ENCODE results near the gene ISCA2. TPM values are rescaled to one million over a fixed set of nuclear protein-coding genes. Genes with fewer than 3 reads are reported as not detected.

The ISCA2 gene
- total and polyA plus RNA-seq, 4 donors = 19.7 to 24.7 (median 21.5) TPM

GRCh38 chr14:74521756-74522155, 28.2 kb downstream of the ISCA2 start:
- Histone ChIP-seq H3K27ac (ENCODE audit: low read depth in 1 of 2, low read length in 1 of 2) (no peak overlapping the region), H3K4me3 (no peak overlapping the region), H3K27me3 (ENCODE audit: control insufficient read depth in 3 of 3, insufficient read depth in 3 of 3, low read length in 2 of 3) (no peaks in the 10 kb centered on the region), H3K9me3 (ENCODE audit: control insufficient read depth in 4 of 4, insufficient read depth in 3 of 4, low read length in 3 of 4) (no peaks in the 10 kb centered on the region), H3K4me1 (ENCODE audit: control insufficient read depth in 5 of 5, insufficient read depth in 5 of 5, low read length in 5 of 5) (peaks cover 0 to 16% (median 8%) of the 10 kb centered on the region in 5 donors), H3K9ac (ENCODE audit: insufficient read depth in 1 of 2, low read length in 2 of 2) (no peak overlapping the region), H3K36me3 (ENCODE audit: control insufficient read depth in 4 of 4, insufficient read depth in 4 of 4, low read length in 4 of 4) (no peaks in the 10 kb centered on the region)
- no peak for TF ChIP-seq CTCF (IDR thresholded peaks at IDR 0.05; ENCODE audit: control extremely low read depth, extremely low read depth)
- ATAC-seq (ENCODE audit: insufficient read depth, low FRiP score) (no peak), DNase-seq (no peak)
- whole genome bisulfite sequencing, 2 donors = 87% methylated on average over 10 of the region's 10 CpGs

GRCh38 chr14:74522740-74523139, 29.2 kb downstream of the ISCA2 start:
- no peaks in the 10 kb centered on the region for H3K36me3 ChIP-seq (ENCODE audit: control insufficient read depth in 4 of 4, insufficient read depth in 4 of 4, low read length in 4 of 4)
- H3K4me3 ChIP-seq = no peak overlapping the region
- 95 to 96% methylated on average over 7 of the region's 7 CpGs for WGBS, 2 donors
- H3K9ac ChIP-seq (ENCODE audit: insufficient read depth in 1 of 2, low read length in 2 of 2) = no peak overlapping the region
- no peak overlapping the region for H3K27ac ChIP-seq (ENCODE audit: low read depth in 1 of 2, low read length in 1 of 2)
- DNase-seq (no peak), ATAC-seq (ENCODE audit: insufficient read depth, low FRiP score) (no peak)
- no peak for TF ChIP-seq CTCF (IDR thresholded peaks at IDR 0.05; ENCODE audit: control extremely low read depth, extremely low read depth)
- peaks cover 0 to 16% (median 8%) of the 10 kb centered on the region in 5 donors for H3K4me1 ChIP-seq (ENCODE audit: control insufficient read depth in 5 of 5, insufficient read depth in 5 of 5, low read length in 5 of 5)
- H3K9me3 ChIP-seq (ENCODE audit: control insufficient read depth in 4 of 4, insufficient read depth in 3 of 4, low read length in 3 of 4) = no peaks in the 10 kb centered on the region
- no peaks in the 10 kb centered on the region for H3K27me3 ChIP-seq (ENCODE audit: control insufficient read depth in 3 of 3, insufficient read depth in 3 of 3, low read length in 2 of 3)

DNA sequence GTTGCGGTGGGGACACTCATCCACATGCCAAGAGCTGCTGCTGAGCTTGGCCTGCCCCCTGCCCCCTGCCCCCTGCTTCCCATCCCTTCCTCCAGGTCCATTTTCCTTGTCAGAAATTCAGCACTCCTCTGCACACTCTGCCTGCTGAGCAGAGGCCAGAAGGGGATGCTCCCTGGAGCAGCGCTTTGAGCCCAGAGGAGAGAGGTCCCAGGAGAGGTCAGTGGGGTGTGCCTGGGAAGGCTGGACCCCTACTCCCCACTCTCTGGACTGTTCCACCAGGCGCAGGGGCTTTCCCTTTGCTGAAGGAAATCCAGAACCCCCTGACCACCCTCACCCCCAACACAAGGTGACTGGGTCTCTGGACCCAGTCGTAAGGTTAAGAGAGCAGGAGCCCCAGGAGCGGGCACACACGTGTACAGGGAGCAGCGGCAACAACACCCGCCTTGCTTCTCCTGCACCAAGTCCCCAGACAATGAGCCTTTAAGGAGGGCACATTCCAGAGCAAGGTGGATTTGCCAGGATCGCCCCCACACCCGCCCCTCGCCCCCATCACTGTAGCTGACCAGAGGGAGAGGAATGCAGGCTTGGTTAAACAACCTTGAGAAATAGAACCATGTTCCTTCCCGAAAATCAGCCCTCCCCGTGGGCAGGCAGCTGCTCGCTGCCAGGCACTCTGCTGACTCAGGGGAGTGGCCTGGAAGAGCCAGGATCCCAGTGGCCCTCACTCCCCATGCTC, 30.7 kb downstream of the ISCA2 start:
- Histone ChIP-seq H3K27me3 (ENCODE audit: control insufficient read depth in 3 of 3, insufficient read depth in 3 of 3, low read length in 2 of 3) (no peaks in the 10 kb centered on the region), H3K36me3 (ENCODE audit: control insufficient read depth in 4 of 4, insufficient read depth in 4 of 4, low read length in 4 of 4) (peaks cover 0 to under 1% (median 0%) of the 10 kb centered on the region in 4 donors), H3K27ac (ENCODE audit: low read depth in 1 of 2, low read length in 1 of 2) (no peak overlapping the region), H3K4me1 (ENCODE audit: control insufficient read depth in 5 of 5, insufficient read depth in 5 of 5, low read length in 5 of 5) (peaks cover 0 to 14% (median 8%) of the 10 kb centered on the region in 5 donors), H3K4me3 (no peak overlapping the region), H3K9ac (ENCODE audit: insufficient read depth in 1 of 2, low read length in 2 of 2) (no peak overlapping the region), H3K9me3 (ENCODE audit: control insufficient read depth in 4 of 4, insufficient read depth in 3 of 4, low read length in 3 of 4) (no peaks in the 10 kb centered on the region)
- 73 to 81% methylated on average over 13 to 14 of the region's 14 CpGs for WGBS, 2 donors
- DNase-seq (peak in 2 of 3 donors; percentile 32 to 58), ATAC-seq (ENCODE audit: insufficient read depth, low FRiP score) (peak; percentile 35)
- no peak for TF ChIP-seq CTCF (IDR thresholded peaks at IDR 0.05; ENCODE audit: control extremely low read depth, extremely low read depth)

GRCh38 chr14:74524812-74525135, 31.2 kb downstream of the ISCA2 start:
- ATAC-seq (ENCODE audit: insufficient read depth, low FRiP score) = no peak
- peaks cover 0 to 14% (median 8%) of the 10 kb centered on the region in 5 donors for H3K4me1 ChIP-seq (ENCODE audit: control insufficient read depth in 5 of 5, insufficient read depth in 5 of 5, low read length in 5 of 5)
- no peaks in the 10 kb centered on the region for H3K9me3 ChIP-seq (ENCODE audit: control insufficient read depth in 4 of 4, insufficient read depth in 3 of 4, low read length in 3 of 4)
- peaks cover 0 to 2% (median 0%) of the 10 kb centered on the region in 4 donors for H3K36me3 ChIP-seq (ENCODE audit: control insufficient read depth in 4 of 4, insufficient read depth in 4 of 4, low read length in 4 of 4)
- no peak overlapping the region for H3K4me3 ChIP-seq
- H3K27me3 ChIP-seq (ENCODE audit: control insufficient read depth in 3 of 3, insufficient read depth in 3 of 3, low read length in 2 of 3) = no peaks in the 10 kb centered on the region
- H3K27ac ChIP-seq (ENCODE audit: low read depth in 1 of 2, low read length in 1 of 2) = no peak overlapping the region
- DNase-seq = no peak
- no peak overlapping the region for H3K9ac ChIP-seq (ENCODE audit: insufficient read depth in 1 of 2, low read length in 2 of 2)
- no peak for TF ChIP-seq CTCF (IDR thresholded peaks at IDR 0.05; ENCODE audit: control extremely low read depth, extremely low read depth)

Data from lung (tissue), 12 donors.